GM12878 (cell line): ENCODE measurements around the gene POGLUT3. TPM values are rescaled to one million over a fixed set of nuclear protein-coding genes. Genes with fewer than 3 reads are reported as not detected.

ENCODE experiments used
- ATAC-seq: fragments of 200-7000 bp; cut with Tn5 transposase; 3 replicates; pipeline ENCODE4 v1.9.1; 2020; ENCODE audit warnings: mild to moderate bottlenecking, moderate library complexity
- BruUV-seq: library from RNA; stranded (reverse); fragments of 400-500 nt; replicated peaks from 2 replicates; lab custom pipeline; 2021; lab: Mats Ljungman, UMichigan
- CTCF ChIA-PET: fragments of 300-600 bp; sonication (Branson Sonifier 250); formaldehyde crosslinking; extraction: SDS; loops from one replicate; lab custom pipeline; 2021; ENCODE audit warnings: inconsistent platforms; lab: Yijun Ruan, JAX
- POLR2A ChIA-PET: fragments of 350-600 bp; formaldehyde crosslinking; extraction: SDS; loops from one replicate; lab custom pipeline; 2021; ENCODE audit warnings: inconsistent platforms; lab: Charles Lee
- RAD21 ChIA-PET: fragments of 300-600 bp; sonication (Branson Sonifier 250); formaldehyde crosslinking; loops from one replicate; lab custom pipeline; 2023; ENCODE audit warnings: antibody characterized with exemption; ENCODE audit not compliant: unreplicated experiment; lab: Charles Lee
- SMC1A ChIA-PET: fragments of 300-600 bp; sonication (Branson Sonifier 250); formaldehyde crosslinking; loops from one replicate; lab custom pipeline; 2023; ENCODE audit not compliant: unreplicated experiment, uncharacterized antibody; lab: Charles Lee
- DNase-seq: peaks from one replicate; pipeline ENCODE4 v3.0.0-alpha.2; 2011; ENCODE audit warnings: low read depth, low spot score
- FAIRE-seq: peaks from 3 replicates; lab custom pipeline; 2011; peaks lifted over from hg19 to GRCh38; lab: Jason Lieb, UNC
- H2AFZ ChIP-seq: 2 replicates; pipeline ENCODE4 v1.6.0; 2011; ENCODE audit warnings: low read depth, low read length, control low read depth; ENCODE audit not compliant: control insufficient read depth
- H3K27ac ChIP-seq: 2 replicates; pipeline ENCODE4 v1.5.1; 2011; ENCODE audit warnings: control low read depth; ENCODE audit not compliant: control insufficient read depth, insufficient read depth
- H3K27me3 ChIP-seq, 2 experiments: replicated peaks in 1 of 2; 2 replicates each; pipeline versions ENCODE4 v1.6.0 to v1.6.1; 2011; ENCODE audit warnings: low read length in 1 of 2; ENCODE audit not compliant: control insufficient read depth in 2 of 2, insufficient read depth in 2 of 2
- H3K36me3 ChIP-seq, 2 experiments: 2 replicates each; pipeline ENCODE4 v1.5.1; 2011; ENCODE audit warnings: low read length in 1 of 2; ENCODE audit not compliant: control insufficient read depth in 2 of 2, insufficient read depth in 2 of 2
- H3K4me1 ChIP-seq: 2 replicates; pipeline ENCODE4 v1.6.1; 2011; ENCODE audit warnings: mild to moderate bottlenecking, low read length, moderate library complexity, mixed read lengths; ENCODE audit not compliant: control insufficient read depth, insufficient read depth
- H3K4me2 ChIP-seq: 2 replicates; pipeline ENCODE4 v1.6.0; 2011; ENCODE audit warnings: control low read depth; ENCODE audit not compliant: control insufficient read depth, insufficient read depth
- H3K4me3 ChIP-seq: fragments of 200-600 bp; sonication (generic); 2 replicates; pipeline ENCODE4 v1.5.1; 2016
- H3K79me2 ChIP-seq: 2 replicates; pipeline ENCODE4 v1.6.0; 2011; ENCODE audit warnings: low read length; ENCODE audit not compliant: control insufficient read depth, insufficient read depth
- H3K9ac ChIP-seq: 2 replicates; pipeline ENCODE4 v1.8.0; 2011; ENCODE audit warnings: low read length, control low read depth, mixed read lengths; ENCODE audit not compliant: control insufficient read depth, insufficient read depth
- H3K9me3 ChIP-seq: replicated peaks from 3 replicates; pipeline ENCODE4 v1.5.1; 2011; ENCODE audit warnings: mild to moderate bottlenecking, low read length; ENCODE audit not compliant: control insufficient read depth, insufficient read depth
- H4K20me1 ChIP-seq: 2 replicates; pipeline ENCODE4 v1.6.0; 2011; ENCODE audit not compliant: control insufficient read depth, insufficient read depth
- EZH2 ChIP-seq: IDR thresholded peaks from 2 replicates; pipeline ENCODE4 v1.6.1; 2012; ENCODE audit warnings: low read depth, mild to moderate bottlenecking, control low read depth, inconsistent platforms, low read length, borderline replicate concordance; ENCODE audit not compliant: control insufficient read depth
- GATAD2B ChIP-seq: fragments of 450-650 bp; conservative IDR thresholded peaks from 2 replicates; pipeline ENCODE4 v1.6.1; 2017; ENCODE audit warnings: low read depth, mild to moderate bottlenecking, moderate library complexity
- RCOR1 ChIP-seq: conservative IDR thresholded peaks from 2 replicates; pipeline ENCODE4 v1.6.1; 2012; ENCODE audit warnings: low read depth, low read length, improper control_type of control experiment
- YY1 ChIP-seq: IDR thresholded peaks from 2 replicates; pipeline ENCODE4 v1.6.1; 2011; ENCODE audit warnings: low read depth, mild to moderate bottlenecking, low read length
- ZBTB11 ChIP-seq: fragments of 450-650 bp; formaldehyde crosslinking; IDR thresholded peaks from 2 replicates; pipeline ENCODE4 v1.5.0; 2022; ENCODE audit warnings: mild to moderate bottlenecking, missing genetic modification characterization
- ZNF24 ChIP-seq: fragments of 450-650 bp; IDR thresholded peaks from 2 replicates; pipeline ENCODE4 v1.6.1; 2017; ENCODE audit warnings: antibody characterized with exemption, mild to moderate bottlenecking
- ZNF622 ChIP-seq: fragments of 450-650 bp; IDR thresholded peaks from 2 replicates; pipeline ENCODE4 v1.6.1; 2017; ENCODE audit warnings: mild to moderate bottlenecking, inconsistent platforms
- WGBS: methylation state at CpG from one replicate; pipeline ENCODE4 v1.1.6; 2016; ENCODE audit warnings: low lambda C conversion rate; ENCODE audit not compliant: insufficient replicate concordance, insufficient coverage; ENCODE audit errors: missing lambda C conversion rate; 5-methylcytosine and 5-hydroxymethylcytosine counted together
- in situ Hi-C: fragments of 300-500 bp; cut with MboI; formaldehyde crosslinking; loops from 9 replicates; pipeline ENCODE4 v1.14.3; 2018; ENCODE audit warnings: mixed read lengths
- intact Hi-C: fragments of 100-400 bp; cut with micrococcal nuclease; formaldehyde crosslinking; loops from one replicate; pipeline ENCODE4 v1.14.2; 2022; ENCODE audit not compliant: unreplicated experiment
- polyA plus RNA-seq, 11 experiments: library from polyadenylated mRNA; depleted of rRNA in 4 of 11; unstranded in 6 of 11; stranded (reverse) in 5 of 11; fragments of >200 nt; fragmentation: Nextera tagmentation in 4 of 11; fragmentation: Illumina TruSeq in 1 of 11; extraction: Ambion mirVana in 4 of 11; extraction: Trizol in 1 of 11; gene quantifications; 1 replicate in 1 of 11; 2 replicates in 10 of 11; pipeline versions ENCODE4 v1.2.1 to v1.2.3, GENCODE V29; 2011 to 2016; ENCODE audit warnings: inconsistent platforms in 2 of 11, missing spikeins in 2 of 11, low read depth in 1 of 11
- total RNA-seq, 4 experiments: library from RNA; depleted of rRNA in 3 of 4; stranded (reverse); fragments of >200 nt in 3 of 4; fragmentation: Illumina TruSeq in 1 of 4; extraction: Trizol in 1 of 4; gene quantifications; 2 replicates each; pipeline versions ENCODE4 v1.2.1 to v1.2.3, GENCODE V29; 2013 to 2021

POGLUT3 gene
- total and polyA plus RNA-seq, 10 of the 15 experiments (the other 5 are each of a cell fraction or from before 2014, with no cell fraction given) = 3.7 to 21.5 (median 12.9) TPM

GRCh38 chr11:108545909-108546501, 47.8 kb upstream of the POGLUT3 start (continued):
- TF ChIP-seq YY1 = no peak
- TF ChIP-seq ZNF24 = no peak
- TF ChIP-seq ZNF622 = no peak
- TF ChIP-seq GATAD2B = no peak
- no peak for TF ChIP-seq RCOR1
- TF ChIP-seq, all 136 proteins: peak for 0

GRCh38 chr11:108543316-108543964, 45.3 kb upstream of the POGLUT3 start:
- no peak for ATAC-seq
- ChIA-PET RAD21 (no interaction called here), SMC1A (interaction anchor here (1.3 to 1.4 kb wide), 2 partner anchors 15 to 89 kb away, joined by 3 to 4 read pairs; no protein-coding TSS in a partner anchor)
- TF ChIP-seq EZH2 = no peak
- no peak for TF ChIP-seq ZBTB11 (CRISPR knock-in tag)
- TF ChIP-seq, all 136 proteins: peak for 0
- H3K27ac ChIP-seq = no peak overlapping the region
- no peaks in the 10 kb centered on the region for H3K79me2 ChIP-seq
- no peaks in the 10 kb centered on the region for H3K27me3 ChIP-seq
- ChIA-PET CTCF (no interaction called here), POLR2A (interaction anchor here (1.4 kb wide), 1 partner anchor 48 kb away, joined by 4 read pairs; no protein-coding TSS in a partner anchor)
- no peaks in the 10 kb centered on the region for H3K9me3 ChIP-seq
- in situ Hi-C loops (no loop called here), intact Hi-C loops (no loop called here)
- 69% methylated on average over 5 of the region's 5 CpGs for WGBS
- H3K9ac ChIP-seq = no peak overlapping the region
- no TSS peak for BruUV-seq
- no peak overlapping the region for H2AFZ ChIP-seq
- no peaks in the 10 kb centered on the region for H4K20me1 ChIP-seq
- H3K4me1 ChIP-seq = no peaks in the 10 kb centered on the region
- H3K4me3 ChIP-seq = no peak overlapping the region
- H3K4me2 ChIP-seq = no peak overlapping the region
- H3K36me3 ChIP-seq = no peaks in the 10 kb centered on the region
- DNase-seq (no peak), FAIRE-seq (no peak)
